CD4-positive, alpha-beta T cell treated with Interleukin-2 at 100 ng/mL for 4 hours (primary cell): ENCODE measurements around the gene SH3BP4.

Source experiments
- DNase-seq: peaks from one replicate; pipeline ENCODE4 v3.0.0-alpha.2; 2020; ENCODE audit warnings: low spot score

SH3BP4 gene

DNA sequence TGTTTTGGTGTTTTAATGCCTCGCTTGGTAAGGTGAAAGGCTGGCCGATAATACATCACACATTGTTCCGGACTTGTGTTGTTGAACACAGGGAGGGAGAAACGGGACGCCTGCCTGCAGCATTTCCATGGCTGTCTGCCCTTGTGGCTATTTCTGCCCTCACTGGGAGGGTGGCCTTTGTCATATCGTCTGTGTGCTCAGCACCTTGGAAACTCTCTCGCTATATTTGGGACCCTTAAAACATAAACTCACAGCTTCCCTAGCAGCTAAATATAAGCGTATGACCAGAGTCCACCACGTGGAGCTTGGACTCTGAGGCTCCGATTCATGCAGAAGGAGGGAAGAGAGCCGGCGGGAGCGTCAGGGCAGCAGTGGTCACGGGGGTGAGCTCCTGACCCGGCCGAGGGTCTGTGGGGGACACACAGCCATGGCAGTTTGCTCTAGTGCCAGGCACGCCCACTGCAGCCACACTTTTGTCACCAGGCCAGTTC, 111.7 kb downstream of the SH3BP4 start:
- no peak for DNase-seq

DNA sequence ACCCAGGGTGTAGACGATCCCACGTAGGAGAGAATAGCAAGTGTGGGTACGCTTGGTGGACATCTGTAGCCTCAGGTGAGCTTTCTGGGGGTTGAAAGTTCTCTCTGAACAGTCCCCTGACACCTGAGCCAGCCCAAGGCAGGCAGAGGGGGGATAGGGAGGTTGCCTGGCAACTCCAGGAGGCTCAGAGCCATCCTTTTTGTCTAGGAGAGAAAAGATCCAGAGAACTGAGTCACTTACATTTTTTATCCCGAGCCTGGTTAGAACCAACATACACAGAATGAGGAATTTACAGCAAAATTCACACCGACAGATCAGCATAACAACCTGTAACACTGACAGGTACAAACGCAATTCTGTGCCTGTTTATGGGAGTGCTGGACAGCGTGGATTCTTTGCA, 113.2 kb downstream of the SH3BP4 start:
- no peak for DNase-seq

DNA sequence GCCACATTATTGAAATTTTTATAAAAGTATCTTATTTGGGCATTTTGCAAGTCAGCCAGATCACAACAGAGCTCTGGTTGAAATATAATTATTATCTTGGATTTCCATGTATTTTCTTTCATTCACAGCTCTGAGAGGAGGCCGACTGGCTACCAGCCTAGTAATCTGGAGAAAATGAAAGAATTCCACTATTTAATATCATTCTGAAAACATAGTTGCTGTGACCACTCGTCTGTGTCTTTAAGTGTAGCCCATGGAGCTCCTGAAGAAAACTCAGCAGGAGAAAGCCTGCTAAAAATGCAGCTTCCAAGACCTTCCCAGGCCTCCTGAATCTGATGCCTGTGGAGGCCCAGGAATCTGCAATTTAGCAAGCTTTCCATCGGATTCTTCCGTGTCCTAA, 114.7 kb downstream of the SH3BP4 start:
- DNase-seq = no peak

DNA sequence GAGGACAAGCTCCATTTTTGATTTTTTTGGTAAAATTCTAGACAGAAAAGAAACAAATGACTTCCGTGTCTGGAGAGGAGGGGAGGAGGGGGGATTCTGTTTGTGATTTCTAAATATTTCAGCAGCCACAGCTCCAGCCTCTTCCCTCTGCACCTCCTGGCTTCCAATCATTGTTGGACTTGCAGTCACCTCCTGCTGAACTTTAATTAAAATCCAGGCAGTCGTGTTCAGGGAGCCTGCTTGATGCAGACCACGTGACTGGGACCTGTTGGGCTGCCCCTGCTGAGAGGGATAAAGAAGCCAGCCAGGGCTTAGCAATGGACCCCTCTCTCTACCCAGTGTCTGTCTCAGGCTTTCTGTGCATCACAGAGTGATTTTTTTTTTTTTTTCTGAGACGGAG, 115.1 kb downstream of the SH3BP4 start:
- no peak for DNase-seq

DNA sequence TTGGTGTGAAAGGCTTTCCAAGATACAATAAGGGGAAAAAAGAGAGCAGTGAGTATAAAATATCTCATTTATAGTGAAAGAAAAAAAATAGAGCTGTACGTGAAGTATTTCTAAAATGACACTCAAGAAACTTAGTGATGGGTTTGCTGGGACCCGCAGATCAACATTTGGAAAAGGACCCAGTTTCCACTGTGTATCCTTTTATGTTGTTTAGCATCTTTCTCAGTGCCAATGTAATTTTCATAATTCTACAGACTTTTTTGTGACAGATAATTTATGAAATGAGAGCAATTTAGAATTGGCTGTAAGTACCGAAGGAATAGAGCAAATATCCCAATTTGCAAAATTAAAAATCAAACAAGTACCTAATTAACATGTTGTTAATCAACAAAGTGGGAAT, 116.9 kb downstream of the SH3BP4 start:
- no peak for DNase-seq

DNA sequence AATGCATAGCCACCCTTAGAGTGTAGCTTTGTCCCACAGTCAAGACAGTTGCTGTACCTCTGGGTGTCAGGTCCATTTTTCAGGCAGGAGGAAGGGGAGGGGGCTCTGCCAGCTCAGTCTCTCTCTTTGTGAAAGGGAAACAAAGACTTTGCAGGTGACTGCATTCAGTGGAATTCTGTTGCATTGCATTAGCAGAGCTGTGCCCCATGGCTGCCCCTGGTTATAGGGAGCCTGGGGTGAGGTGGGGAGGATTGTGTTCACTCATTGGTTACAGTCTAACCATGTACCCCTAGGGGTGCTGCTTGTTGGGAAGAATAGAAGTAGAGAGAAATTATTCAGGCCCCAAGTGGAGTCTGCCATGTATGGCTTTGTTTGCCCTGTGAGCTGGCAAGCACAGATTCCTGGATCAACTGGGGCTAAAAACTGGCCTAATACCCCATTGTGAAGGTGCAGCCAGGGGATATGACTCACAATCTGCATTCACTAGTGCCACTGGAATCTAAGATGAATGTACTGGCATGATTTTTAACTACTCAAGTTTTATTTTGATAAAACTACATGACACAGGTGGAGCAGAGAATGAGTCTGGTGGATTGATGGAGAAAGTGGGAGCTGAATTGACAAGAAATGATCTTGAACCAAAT, 118.4 kb downstream of the SH3BP4 start:
- no peak for DNase-seq

DNA sequence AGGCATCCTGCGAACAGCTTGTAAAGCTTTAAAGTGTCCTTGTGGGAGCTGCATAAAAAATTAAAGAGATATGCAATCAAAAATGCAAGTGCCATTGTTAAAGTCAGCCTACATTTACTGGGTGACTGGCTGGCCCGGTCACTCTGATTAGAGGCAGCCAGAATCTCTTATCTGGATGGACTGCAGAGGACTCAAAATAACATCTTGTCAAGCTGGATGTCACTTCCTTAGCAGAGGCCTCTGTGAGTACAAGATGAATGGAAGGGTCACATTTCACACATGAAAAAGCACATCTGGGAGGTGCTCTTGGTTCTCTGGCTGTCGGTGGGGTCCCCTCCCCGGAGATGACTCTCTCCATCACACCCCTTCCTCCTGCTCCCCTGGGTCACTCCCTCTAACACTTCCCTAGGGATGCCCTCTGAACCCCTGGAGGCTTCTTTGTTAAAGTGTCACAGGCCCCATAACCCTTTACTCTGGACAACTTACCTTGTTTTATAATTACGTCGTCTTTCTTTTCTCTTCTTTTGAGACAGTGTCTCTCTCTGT, 122.1 kb downstream of the SH3BP4 start:
- no peak for DNase-seq

DNA sequence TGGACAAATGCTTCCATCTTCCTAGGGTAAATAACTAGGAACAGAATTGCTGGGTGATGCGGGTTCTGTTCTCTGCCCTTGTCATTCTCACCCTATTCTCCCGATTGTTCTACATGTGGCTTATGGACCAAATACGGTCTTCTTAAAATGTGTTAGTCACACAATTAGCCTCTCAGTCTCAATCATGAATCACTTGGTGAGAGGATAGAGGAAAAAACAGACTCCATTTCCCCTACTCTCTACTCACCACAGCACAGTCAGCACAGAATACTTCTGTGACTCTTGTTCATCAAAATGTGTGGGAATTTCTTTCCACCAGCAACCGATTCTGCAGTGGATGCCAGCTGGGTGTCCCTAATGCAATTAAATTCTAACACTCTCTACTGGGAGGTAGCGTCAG, 125.2 kb downstream of the SH3BP4 start:
- no peak for DNase-seq

DNA sequence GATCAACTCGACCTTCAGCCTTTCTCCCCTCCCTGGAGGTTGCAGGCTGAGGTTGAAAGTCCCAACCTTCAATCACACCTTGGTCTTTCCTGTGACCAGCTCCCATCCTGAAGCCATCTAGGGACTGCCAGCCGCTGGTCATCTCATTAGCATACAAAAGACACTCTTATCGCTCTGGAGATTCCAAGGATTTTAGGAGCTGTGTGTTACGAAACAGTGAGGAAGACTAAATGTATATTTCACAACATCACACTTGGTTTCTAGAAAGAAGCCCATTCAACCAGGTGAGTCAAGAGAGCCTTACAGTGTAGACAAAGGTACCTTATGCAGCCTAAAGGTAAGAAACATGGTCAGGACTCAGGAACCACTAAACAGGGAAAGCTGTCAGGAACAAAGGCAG, 126.4 kb downstream of the SH3BP4 start:
- DNase-seq = no peak

DNA sequence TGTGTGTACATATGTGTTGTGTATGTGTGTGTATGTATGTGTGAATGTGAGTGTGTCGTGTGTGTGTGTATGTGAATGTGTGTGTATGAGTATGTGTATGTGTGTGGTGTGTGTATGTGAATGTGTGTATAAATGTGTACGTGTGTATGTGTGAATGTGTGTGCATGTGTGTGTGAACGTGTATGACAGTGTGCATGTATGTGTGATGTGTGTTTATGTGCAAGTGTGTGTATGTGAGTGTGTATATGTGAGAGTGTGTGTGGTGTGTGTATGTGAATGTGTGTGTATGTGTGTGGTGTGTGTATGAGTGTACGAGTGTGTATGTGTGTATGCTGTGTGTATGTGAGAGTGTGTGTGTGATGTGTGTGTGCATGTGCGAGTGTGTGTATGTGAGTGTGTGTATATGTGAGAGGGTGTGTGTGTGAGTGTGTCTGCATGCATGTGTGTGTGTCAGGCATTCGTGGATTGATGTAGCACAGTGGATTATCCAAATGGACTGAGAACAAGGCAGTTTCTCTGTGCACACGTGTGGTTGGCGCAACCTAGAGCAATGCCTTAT, 127.2 kb downstream of the SH3BP4 start:
- DNase-seq = no peak

DNA sequence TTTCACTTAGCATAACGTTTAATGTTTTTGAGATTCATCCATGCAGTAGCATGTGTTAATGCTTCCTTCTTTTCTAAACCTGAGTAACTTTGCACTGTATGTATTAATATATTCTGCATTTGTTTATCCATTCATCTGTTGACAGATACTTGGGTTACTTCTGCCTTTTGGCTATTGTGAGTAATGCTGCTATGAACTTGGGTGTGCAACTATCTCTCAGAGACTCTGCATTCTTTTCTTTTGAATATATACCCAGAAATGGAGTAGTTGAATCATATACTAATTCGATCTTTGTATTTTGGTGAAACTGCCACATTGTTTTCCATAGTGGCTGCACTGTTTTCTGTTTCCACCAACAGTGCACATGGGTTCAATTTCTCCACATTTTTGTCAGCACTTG, 128.3 kb downstream of the SH3BP4 start:
- no peak for DNase-seq

DNA sequence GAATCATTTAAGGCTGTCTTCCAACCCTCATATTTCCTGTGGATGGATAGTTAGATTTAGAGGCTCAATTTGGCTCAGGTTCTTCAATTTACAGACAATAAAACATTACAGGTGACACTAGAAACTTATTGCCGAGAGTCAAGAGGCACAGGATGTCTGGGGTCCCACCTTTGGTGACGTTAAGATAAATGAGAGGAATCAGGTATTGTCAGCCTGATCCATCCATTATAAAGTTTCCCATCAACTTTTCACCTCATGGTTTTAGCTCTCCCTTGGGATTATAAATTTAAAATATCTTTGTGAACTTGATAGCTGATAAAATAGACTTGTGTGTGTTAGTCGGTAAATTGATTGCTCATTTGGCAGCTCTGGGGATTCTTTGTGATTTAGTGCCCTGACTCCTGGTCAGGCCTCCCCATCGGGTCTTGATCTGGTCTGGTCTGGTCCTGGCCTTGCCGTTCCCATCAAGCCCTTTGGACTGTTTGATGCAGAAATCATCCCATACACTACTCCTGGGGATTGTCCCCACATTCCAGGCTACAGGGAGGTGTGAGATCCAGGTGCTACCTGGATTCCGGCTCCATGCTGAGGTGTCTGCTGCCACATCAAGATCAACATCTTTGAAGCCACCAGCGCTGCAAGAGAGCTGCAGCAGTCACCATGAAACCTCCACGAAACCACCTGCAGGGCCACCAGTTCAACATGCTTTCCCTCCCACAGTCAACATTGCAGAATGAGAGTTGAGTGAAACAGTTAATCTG, 130.9 kb downstream of the SH3BP4 start:
- DNase-seq = no peak

DNA sequence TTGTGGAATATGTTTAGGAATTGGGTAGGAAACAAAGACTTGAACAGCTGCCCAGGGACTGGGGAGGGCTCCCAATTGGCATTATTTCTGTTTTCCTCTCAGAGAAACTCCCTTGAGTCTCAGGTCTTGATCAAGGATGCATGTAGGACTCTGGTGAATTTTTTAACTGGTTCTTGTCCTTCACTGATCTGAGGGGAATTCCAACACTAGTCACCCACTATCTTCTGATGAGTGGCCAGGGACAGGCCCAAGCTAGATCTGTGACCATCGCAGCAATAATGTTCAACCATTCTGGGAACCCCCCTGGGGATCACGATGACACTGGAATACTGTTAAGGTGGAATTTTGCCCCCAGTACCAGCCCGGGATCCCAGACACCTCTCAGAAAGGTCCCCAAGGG, 132.0 kb downstream of the SH3BP4 start:
- DNase-seq = no peak

DNA sequence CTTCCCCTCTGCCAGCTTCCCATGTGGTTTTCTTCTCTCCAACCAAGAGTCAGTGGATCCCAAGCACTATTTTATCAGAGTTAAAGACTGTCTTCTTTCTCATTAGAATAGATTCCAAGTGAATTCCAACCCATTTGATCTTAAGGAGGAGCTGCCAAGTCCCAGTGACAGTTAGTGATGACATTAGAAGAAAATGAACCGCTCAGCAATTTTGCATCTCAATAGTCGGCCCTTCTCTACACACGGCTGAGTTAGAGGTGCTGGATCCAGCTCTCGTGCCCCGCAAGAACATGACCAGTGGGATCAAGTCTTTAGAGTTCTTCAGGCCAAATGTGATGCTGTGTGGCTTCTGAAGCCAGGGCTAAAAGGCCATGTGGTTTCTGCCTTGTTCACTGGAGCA, 132.6 kb downstream of the SH3BP4 start:
- no peak for DNase-seq

DNA sequence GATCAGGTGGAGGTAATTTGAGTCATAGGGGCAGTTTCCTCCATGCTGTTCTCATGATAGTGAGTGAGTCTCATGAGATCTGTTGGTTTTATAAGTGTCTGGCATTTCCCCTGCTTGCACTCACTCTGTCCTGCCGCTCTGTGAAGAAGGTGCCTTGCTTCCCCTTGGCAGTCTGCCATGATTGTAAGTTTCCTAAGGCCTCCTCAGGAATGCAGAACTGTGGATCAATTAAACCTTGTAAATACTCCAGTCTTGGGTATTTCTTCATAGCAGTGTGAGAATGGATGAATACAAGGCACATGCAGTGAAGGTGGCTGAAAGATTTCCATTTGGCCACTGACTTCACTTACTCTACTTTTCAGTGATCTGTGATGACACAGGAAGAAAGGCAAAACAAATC, 133.7 kb downstream of the SH3BP4 start:
- no peak for DNase-seq

DNA sequence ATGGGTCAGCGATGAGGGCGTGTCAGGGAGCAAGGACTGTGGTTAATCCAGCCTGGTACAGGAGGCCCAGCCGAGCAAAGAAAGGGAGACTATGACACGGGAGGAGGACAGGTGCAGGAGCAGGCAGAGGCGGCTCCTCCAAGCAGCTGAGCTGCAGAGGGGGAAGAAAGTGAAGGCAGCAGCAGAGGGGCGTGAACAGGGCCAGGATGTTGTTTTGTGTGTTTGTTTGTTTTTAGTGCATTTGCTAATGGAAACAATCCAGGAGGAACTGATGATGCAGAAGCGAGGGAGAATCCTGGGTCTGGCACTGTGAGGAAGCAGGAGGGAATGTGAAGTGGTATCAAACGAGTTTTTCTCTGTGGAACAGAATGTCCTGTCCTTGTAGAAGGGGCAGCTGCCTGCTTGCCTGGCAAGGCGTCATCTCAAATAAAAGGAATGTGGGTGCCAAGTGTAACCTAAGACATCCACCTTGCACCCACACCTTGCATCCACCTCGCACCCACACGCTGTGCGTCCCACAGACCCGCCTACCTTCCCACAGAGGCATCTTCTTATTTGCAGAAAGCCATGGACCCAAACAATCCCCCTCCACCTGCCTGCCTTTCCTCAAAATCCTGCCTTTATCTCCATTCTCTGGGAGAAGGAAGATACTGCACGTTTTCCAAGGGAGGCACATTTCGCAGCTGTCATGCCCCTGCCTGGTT, 134.8 kb downstream of the SH3BP4 start:
- no peak for DNase-seq

DNA sequence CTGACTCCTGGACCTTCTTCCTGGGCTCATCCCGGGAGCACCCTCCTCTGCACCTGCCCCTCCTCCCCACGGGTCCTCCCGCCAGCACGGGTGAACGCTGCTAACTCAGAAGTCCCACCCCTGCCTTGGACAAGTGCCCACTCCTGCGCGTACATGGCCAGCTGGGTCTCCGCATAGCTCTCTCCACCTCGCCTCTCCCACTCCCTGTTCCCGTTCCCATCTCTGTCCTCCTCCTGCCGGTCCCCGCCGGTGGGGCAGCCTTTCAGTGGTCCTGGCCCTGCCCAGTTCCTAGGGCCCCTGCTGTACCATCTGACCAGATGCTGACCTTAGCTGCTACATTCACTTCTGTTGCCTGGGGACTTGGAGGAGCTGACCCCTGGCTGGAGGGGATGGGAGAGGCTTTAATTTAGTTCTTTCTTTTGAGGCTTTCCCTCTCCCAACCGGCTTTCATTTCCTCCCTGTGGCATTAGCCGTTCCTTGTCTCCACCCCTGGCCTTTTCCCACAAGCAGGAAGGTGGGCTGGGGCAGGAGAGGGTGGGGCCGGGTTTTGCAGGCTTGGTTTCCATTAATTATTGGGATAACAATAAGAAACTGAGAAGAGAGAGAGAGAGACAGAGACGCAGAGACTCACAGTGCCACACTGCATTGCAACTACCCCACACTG, 136.1 kb downstream of the SH3BP4 start:
- DNase-seq = no peak

DNA sequence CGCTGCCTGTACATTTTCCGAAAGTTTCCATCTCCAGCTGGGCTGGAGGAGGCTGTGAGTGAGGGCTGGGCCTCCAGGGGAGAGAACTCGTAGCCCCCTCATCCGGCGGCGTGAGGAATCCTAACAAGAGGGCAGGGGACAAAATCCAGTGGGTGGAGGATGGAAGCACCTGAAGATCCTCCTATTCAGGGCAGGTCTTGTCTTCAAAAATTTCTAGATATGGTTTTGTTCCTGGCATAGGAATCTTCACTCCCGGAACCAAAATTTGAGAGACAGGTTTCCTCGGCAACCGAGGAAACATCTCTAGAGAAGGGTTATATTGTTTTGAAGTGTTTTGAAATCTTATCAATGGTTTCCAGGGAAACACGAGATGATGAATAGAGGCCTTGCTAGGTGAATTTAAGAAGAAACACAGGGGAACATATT, 136.7 kb downstream of the SH3BP4 start:
- DNase-seq = no peak

DNA sequence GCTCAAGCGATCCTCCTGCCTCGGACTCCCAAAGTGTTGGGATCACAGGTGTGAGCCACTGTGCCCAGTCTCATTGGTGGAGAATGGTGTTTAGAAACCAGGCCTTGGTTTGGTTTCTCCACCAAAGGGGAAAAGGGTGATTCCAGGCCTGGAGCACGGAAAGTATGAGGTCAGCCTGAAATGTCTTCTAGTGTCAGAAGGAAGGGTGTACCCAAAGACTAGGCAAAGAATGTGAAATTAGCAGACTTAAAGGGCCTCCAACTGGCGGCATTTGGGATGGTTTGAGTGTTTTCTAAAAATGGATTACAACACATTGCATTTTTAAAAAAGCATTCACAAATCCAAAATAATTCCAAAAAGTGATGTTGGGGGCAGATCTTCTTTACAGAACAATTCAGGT, 139.6 kb downstream of the SH3BP4 start:
- no peak for DNase-seq

DNA sequence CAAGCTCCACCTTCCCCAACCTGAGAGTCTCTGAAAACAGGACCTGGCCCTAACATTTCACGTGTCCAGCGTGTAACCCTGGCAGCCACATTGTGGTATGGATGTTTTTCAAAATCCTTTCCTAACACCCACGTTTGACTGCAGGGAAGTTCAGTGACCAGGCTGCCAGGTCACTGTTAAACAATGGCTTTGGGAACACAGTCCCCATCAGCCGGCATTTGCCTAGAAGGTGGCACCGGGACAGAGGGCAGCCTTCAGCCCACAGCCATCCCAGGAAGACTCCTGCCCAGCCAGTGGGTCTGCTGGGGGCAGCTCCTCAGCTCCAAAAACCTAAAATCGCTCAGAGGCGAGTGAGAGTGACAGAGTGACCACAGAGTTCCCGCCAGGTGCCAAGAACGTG, 140.2 kb downstream of the SH3BP4 start:
- DNase-seq = no peak

DNA sequence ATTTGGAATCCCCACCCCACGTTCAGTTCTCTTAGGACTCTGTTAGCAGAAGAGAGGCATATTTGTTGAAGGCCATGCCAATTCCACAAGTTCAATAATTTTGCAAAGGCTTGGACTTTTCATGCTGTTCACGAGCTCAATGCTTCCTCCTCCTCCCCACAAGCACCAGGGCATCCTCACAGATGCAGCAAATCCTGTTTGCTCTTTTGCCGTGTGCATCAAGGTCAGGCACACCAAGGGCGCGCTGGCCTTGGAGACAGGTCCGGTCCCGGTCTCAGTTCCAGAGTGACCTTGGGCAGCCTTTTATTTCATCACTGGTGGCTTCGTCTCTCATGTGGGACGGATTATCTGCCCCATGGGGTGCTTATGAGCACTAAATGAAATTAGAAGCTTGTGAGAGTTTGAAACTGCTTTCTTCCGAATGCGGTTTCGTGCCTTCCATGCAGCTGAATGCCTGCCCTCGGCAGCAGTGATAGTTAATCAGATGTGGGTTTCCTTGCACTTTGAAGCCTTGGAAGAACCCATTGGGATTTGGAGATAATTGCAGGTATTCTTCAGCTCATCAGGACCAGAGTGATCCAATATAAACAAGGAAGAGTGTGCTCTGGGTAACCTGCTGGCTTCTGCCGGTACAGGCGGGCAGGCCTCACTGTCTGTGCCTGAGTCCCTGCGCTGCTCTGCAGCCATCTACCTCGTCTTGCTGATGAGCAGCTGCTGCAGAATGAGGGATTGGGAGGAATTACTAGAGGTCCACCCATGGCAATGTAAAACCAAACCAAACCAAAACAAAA, 140.8 kb downstream of the SH3BP4 start:
- DNase-seq = no peak
